GM18951 (cell line): ENCODE data around the gene STIL.

Experiments
- POLR2A ChIP-seq: IDR thresholded peaks from 4 replicates; pipeline ENCODE4 v1.6.1; 2011; ENCODE audit warnings: mild to moderate bottlenecking; ENCODE audit not compliant: insufficient read length, insufficient read depth; ENCODE audit errors: extremely low read depth
- in situ Hi-C: fragments of 300-500 bp; cut with MboI; formaldehyde crosslinking; loops from one replicate; pipeline ENCODE4 v1.12.0; 2022; ENCODE audit warnings: low sequenced_read_pairs, mixed read lengths, inconsistent platforms; ENCODE audit not compliant: unreplicated experiment

STIL gene

GRCh38 chr1:47226121-47226838 is 87.7 kb downstream of the STIL start:
- TF ChIP-seq POLR2A = no peak
- in situ Hi-C loops = no loop called here

- no peak for TF ChIP-seq POLR2A
- in situ Hi-C loops = no loop called here
Observed at GRCh38 chr1:47225430-47226100, 88.4 kb downstream of the STIL start.

GRCh38 chr1:47224676-47225399 is 89.1 kb downstream of the STIL start:
- in situ Hi-C loops = loop anchor here (25.0 kb wide), 1 partner anchor 487 kb away; no protein-coding TSS in a partner anchor
- TF ChIP-seq POLR2A = no peak

- no peak for TF ChIP-seq POLR2A
- in situ Hi-C loops = loop anchor here (25.0 kb wide), 1 partner anchor 488 kb away; no protein-coding TSS in a partner anchor
Observed at GRCh38 chr1:47223921-47224675, 89.8 kb downstream of the STIL start.

- TF ChIP-seq POLR2A = no peak
- in situ Hi-C loops = loop anchor here (25.0 kb wide), 1 partner anchor 489 kb away; no protein-coding TSS in a partner anchor
Observed at GRCh38 chr1:47223174-47223920, 90.6 kb downstream of the STIL start.

- no peak for TF ChIP-seq POLR2A
- in situ Hi-C loops = loop anchor here (25.0 kb wide), 1 partner anchor 490 kb away; no protein-coding TSS in a partner anchor
Observed at GRCh38 chr1:47222476-47222875, 91.5 kb downstream of the STIL start.

- in situ Hi-C loops = loop anchor here (25.0 kb wide), 1 partner anchor 493 kb away; no protein-coding TSS in a partner anchor
Observed at GRCh38 chr1:47219590-47220220, 94.2 kb downstream of the STIL start.

GRCh38 chr1:47219001-47219400 is 94.9 kb downstream of the STIL start:
- no peak for TF ChIP-seq POLR2A
- in situ Hi-C loops = loop anchor here (25.0 kb wide), 1 partner anchor 493 kb away; no protein-coding TSS in a partner anchor

More at GRCh38 chr1:47219590-47220220, 94.2 kb downstream of the STIL start:
- TF ChIP-seq POLR2A = no peak

- in situ Hi-C loops = loop anchor here (25.0 kb wide), 1 partner anchor 496 kb away; no protein-coding TSS in a partner anchor
- no peak for TF ChIP-seq POLR2A
Observed at GRCh38 chr1:47216278-47217059, 97.5 kb downstream of the STIL start.

- in situ Hi-C loops = loop anchor here (25.0 kb wide), 1 partner anchor 497 kb away; no protein-coding TSS in a partner anchor
- no peak for TF ChIP-seq POLR2A
Observed at GRCh38 chr1:47215713-47216112, 98.2 kb downstream of the STIL start.

GRCh38 chr1:47214549-47214948 is 99.4 kb downstream of the STIL start:
- in situ Hi-C loops = loop anchor here (25.0 kb wide), 1 partner anchor 498 kb away; no protein-coding TSS in a partner anchor
- TF ChIP-seq POLR2A = no peak
